OCI-M2 (cell line): ENCODE results near the gene DCBLD1.
"Not testable (repeated sequence)": the region's sequence is repeated elsewhere in the genome, so short reads cannot be mapped to it uniquely, and the experiment has no call there.

Source experiments
- DNase-seq: peaks from one replicate; lab custom pipeline; 2025; ENCODE audit not compliant: unreplicated experiment; lab: John Stamatoyannopoulos, UW

The DCBLD1 gene

DNA sequence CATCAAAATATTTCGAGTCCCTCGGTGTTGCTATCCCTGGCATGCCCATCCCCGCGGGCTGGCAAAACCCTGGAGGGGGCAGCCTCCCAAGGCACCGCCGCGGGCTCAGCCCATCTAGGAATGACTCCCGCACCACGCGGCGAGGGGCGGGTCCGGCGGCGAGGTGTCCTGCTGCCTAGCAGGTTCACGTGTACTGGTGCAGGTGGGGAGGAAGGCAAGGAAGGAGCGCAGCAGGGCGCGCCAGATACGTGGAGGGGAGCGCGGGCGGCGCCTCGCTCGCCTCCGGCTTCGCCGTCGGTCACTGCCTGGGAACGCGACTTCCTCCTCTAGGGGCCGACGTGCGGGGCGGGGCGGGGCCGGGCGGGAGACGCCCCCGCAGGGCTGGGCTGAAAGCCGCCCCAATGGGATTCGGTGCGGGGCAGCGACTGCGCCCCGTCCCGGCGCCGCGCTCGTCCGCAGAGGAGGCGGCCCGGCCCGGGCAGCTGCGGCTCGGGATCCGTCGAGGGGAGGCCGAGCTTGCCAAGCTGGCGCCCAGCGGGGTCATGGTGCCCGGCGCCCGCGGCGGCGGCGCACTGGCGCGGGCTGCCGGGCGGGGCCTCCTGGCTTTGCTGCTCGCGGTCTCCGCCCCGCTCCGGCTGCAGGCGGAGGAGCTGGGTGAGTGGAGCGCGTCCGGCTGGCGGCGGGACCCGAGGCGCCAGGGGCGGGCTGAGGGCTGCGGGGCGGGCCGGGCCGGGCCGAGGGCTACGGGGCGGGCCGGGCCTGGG is at the start of gene DCBLD1:
Gene DCBLD1, plus strand, starts transcription at position 435 of the 764 bp plus-strand sequence. Its CDS starts 108 bp downstream, at position 543.
- no peak for DNase-seq

DNA sequence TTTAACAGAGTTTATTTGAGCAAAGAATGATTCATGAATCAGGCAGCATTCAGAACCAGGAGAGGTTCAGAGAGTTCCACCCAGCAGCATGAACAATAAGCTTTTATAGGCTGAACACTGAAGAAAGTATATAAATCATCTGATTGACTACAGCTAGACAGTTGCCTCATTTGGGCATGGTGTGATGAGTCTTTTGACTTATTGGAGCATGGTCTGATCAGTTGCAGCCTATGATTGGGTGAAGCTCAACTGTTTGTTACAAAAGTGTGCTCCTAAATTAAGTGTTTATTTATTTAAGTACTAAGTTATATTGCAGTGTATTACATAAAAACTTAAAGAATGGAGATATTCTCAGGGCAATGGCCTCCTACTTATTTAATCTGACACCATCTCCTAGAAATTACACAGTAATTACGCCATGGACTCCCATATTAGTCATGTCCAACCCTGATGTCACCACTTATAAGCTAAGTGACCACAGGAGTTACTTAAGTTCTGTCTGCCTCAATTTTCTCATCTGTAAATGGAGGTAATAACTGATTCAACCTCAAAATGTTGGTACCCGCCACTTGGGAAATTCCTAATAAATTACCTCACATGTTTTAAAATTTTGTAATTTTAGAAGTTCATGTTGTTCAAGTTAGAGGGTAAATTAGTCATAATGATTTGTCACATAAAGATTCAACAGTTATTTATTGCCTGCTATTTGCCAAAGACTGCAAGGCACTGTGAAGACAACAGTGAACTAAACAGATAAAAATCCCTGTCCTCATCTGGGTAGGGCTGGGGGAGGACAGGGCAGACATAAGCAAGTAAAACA is 41.6 kb upstream of the DCBLD1 start:
- DNase-seq, result no peak

DNA sequence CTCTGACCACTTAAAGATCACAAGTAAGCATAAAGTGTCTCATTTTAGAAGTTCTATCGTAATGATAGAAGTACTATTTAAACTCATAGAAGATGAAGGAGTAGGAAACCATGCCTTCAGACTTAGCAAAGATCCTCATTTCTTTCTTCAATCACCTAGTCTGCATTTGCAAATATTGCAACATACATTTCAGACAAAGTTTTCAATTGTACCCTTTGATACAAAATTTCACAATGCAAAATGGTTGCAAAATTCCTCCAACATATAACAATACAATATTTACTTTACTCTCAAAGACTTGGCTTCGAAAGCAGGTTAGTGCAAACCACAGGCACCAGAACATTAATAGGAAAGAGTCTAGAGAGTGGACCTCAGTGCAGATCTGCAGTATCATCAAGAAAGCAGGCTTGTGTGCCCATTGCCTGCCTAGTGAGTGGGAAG is 40.6 kb upstream of the DCBLD1 start:
- no peak for DNase-seq

- DNase-seq, result not testable (repeated sequence)
Observed at GRCh38 chr6:117442313-117442712, 40.2 kb upstream of the DCBLD1 start.

DNA sequence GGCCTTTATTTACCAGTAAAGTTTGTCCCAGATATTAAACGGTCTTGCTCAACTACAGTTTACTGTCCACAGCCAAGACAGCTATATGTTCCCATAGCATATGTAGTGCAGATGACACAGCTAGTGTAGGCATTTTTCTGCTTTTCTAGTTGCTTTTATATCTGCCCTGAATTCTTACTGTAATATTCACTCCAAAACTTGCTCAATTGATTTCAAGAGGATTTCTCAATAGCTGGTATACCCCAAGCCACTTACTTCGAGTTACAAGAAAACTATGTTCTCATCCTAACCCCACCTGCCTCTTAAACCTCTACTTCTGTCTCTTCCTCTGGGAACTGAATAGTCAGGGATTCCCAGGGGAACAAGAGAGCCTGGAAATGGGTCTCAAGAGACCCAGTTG is 37.9 kb upstream of the DCBLD1 start:
- DNase-seq, result no peak

DNA sequence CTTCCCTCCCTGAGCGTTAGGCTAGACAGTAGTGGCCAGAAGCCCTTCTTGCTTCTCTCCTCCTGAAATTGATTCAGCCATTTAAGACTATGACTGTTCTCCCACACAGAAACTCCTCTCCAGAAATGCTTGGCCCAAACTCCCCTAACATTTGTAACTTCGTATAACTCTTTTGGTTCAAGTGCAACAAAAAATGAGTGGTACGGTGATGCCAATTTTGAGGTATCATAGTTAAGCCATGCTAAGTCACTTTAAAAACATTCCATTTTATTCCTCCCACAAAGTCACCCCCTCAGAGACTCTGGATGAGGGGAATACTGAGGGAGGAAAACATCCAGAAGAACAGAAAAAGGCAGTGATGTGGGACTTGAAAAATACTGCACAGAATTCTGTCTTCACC is 35.6 kb upstream of the DCBLD1 start:
- no peak for DNase-seq

GRCh38 chr6:117448011-117448410 is 34.5 kb upstream of the DCBLD1 start:
- DNase-seq, result no peak

- DNase-seq, result no peak
Observed at GRCh38 chr6:117448732-117449485, 33.6 kb upstream of the DCBLD1 start.

GRCh38 chr6:117449549-117450439 is 32.7 kb upstream of the DCBLD1 start:
- DNase-seq, result peak; percentile 36

- DNase-seq, result no peak
Observed at GRCh38 chr6:117451671-117452070, 30.8 kb upstream of the DCBLD1 start.

DNA sequence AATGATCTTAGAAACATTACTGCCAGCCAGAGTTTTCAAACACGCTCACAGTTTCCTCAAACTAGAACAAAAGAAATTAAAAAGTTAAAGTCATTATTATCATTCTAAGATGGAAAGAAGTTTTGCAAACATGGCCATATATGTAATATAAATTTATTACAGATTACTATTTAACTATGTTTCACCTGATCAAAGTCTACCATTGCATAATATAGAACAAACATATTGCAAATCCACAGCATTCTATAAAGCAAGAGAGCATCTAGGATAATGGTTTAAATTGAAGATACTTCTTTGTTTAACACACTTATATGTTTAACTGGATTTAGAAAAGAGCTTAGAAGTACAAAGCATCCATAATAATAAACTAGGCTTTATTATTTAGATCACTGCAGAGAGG is 26.2 kb upstream of the DCBLD1 start:
- no peak for DNase-seq

GRCh38 chr6:117456998-117457397 is 25.5 kb upstream of the DCBLD1 start:
- no peak for DNase-seq

DNA sequence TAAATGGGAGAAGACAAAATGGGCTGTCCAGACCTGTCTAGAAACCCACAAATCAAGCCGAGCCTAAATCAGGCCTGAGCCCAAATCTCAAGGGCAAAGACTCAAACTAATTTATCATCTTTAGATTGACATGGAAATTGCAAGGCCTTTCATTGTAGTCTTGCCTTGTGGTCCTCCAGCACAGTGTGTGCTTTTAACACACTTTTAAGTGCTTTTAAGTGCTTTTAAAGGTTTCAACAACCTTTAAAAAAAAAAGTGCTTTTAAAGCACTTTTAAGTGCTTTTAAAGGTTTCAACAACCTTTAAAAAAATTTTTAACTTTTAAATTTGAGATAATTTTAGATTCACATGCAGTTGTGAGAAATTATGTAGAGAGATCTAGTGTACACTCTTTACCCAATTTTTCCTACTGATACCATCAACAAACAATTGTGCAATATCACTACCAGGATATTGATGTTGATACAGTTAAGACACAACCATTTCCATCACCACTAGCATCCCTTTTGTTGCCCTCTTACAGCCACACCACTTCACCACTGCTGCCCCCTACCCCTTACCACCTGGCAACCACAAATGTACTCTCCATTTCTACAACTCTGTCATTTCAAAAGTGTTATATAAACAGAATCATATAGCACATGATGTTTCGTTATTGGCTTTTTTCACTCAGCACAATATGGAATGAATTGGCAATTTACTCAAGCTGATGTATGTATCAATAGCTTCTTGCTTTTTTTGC is 23.1 kb upstream of the DCBLD1 start:
- DNase-seq, result no peak

- no peak for DNase-seq
Observed at GRCh38 chr6:117463762-117464665, 18.5 kb upstream of the DCBLD1 start.

- no peak for DNase-seq
Observed at GRCh38 chr6:117464700-117465099, 17.8 kb upstream of the DCBLD1 start.

DNA sequence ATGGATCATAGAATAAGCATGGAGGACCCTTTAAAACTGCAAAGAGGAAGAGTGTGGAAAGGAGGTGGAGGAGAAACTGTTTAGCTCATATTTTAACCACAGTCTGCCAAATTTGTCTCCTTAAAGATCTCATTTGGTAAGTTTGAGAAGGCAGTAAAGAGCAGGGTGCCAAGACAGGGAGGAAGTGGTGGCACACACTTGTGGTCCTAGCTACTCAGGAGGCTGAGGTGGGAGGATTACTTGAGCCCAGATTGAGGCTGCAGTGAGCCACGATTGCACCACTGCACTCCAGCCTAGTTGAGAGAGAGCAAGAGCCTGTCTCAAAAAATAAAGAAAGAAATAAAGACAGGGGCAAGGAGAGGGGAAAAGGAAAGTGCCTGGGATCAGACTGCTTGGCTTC is 16.8 kb upstream of the DCBLD1 start:
- DNase-seq, result no peak

- DNase-seq, result no peak
Observed at GRCh38 chr6:117467876-117468275, 14.6 kb upstream of the DCBLD1 start.

DNA sequence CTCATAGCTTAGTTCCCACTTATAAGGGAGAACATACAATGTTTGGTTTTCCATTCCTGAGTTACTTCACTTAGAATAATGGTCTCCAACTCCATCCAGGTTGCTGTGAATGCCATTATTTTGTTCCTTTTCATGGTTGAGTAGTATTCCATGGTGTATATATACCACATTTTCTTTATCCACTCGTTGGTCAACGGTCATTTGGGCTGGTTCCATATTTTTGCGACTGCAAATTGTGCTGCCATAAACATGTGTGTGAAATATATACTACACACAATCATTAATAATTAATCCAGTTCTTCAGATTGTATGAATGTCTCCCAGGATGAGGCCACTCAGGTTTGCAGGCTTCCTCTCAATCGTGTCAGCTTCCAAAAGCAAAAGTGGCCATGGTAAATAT is 13.9 kb upstream of the DCBLD1 start:
- DNase-seq, result not testable (repeated sequence)

DNA sequence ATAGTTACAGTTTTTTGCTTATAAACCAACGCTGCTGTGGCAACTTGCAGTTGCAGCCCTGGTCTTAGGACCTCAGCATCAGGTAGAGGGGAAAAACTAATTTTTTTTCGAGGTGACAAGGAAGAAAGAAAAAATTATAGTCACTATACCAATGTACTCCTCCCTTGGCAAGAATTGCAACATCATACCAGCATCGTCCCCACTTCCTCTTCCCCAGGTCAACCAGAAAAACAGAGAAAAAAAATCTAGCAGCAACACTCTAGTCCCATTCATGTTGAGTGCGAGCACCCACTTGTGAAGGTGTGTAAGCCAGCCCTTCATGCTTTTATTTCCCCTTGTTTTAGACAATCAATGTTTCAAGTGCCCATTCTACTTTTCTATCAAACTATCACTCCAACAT is 13.1 kb upstream of the DCBLD1 start:
- DNase-seq, result no peak
